ENCODE measurements around the gene SGSM1.

Gene SGSM1, protein sequence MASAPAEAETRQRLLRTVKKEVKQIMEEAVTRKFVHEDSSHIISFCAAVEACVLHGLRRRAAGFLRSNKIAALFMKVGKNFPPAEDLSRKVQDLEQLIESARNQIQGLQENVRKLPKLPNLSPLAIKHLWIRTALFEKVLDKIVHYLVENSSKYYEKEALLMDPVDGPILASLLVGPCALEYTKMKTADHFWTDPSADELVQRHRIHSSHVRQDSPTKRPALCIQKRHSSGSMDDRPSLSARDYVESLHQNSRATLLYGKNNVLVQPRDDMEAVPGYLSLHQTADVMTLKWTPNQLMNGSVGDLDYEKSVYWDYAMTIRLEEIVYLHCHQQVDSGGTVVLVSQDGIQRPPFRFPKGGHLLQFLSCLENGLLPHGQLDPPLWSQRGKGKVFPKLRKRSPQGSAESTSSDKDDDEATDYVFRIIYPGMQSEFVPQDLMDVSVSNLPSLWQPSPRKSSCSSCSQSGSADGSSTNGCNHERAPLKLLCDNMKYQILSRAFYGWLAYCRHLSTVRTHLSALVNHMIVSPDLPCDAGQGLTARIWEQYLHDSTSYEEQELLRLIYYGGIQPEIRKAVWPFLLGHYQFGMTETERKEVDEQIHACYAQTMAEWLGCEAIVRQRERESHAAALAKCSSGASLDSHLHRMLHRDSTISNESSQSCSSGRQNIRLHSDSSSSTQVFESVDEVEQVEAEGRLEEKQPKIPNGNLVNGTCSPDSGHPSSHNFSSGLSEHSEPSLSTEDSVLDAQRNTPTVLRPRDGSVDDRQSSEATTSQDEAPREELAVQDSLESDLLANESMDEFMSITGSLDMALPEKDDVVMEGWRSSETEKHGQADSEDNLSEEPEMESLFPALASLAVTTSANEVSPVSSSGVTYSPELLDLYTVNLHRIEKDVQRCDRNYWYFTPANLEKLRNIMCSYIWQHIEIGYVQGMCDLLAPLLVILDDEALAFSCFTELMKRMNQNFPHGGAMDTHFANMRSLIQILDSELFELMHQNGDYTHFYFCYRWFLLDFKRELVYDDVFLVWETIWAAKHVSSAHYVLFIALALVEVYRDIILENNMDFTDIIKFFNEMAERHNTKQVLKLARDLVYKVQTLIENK

DNA sequence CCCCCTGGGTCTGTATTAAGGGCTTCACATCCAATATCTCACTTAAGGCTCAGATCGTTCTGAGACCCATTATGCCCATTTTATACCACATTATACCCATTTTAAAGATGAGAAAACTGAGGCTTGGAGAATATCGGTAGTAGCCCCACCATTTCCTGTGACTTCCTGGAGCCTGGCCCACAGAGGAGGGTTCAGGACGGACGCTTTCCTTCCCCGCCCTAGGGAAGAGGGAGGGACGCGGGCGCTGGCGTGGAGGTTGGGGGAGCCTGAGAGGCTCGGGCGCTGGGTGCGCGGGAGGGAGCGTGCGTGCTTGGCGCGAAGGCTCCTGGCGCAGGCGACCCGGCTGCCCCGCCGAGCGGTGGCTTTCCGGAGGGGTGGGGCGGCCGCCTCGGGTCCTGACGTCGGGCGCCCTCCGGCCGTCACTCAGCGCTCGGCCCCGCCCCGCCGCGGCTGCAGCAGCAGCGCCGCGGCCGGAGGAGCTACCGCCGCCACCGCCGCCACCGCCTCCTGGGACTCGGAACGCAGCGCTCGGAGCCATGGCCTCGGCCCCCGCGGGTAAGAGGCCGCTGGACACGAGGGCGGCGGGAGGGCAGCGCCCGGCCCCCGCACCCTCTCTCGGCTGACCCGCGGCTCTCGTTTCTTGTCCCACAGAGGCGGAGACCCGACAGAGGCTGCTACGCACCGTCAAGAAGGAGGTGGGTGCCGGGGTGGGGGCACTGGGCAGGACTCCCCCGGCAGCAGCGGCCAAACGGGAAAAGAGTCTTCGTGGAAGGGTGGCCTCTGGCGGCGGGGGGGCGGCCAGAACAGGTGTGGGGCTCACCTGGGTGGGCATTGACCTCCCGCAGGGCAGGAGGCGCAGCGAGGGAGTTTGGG lies at the start of gene SGSM1:
SGSM1 (plus strand) TSS at position 422 of the 873 bp plus-strand sequence; CDS start at position 537, 115 bp downstream.
- peak; percentile 83 for DNase-seq (ENCODE audit: low read depth)

GRCh38 chr22:24758164-24758799 lies 47.7 kb upstream of the SGSM1 start:
- DNase-seq (ENCODE audit: low read depth) = peak; percentile 27

DNA sequence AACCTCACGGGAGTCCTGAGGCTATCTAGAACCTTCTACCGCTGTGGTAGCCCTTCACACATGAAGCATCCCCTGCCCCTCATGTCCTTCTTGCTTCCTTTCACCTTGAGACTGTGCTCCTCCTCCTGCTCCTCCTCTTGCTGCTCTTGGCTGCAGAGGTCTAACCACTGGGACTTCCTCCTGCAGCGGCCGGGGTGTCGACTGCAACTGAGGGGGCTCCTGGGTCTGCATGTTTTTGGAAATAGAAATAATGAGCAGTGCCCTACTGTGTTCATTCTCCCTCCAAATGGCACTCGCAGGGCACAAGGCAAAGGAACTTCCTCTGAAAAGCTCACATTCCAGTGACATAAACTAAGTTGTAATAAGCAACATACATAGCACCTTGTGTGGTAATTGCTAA lies 46.2 kb upstream of the SGSM1 start:
- DNase-seq (ENCODE audit: low read depth) = no peak

- DNase-seq (ENCODE audit: low read depth) = no peak
Measured at GRCh38 chr22:24760708-24761306, 45.2 kb upstream of the SGSM1 start.

- DNase-seq (ENCODE audit: low read depth) = no peak
Measured at GRCh38 chr22:24761888-24762675, 43.9 kb upstream of the SGSM1 start.

GRCh38 chr22:24763872-24764485 lies 42.0 kb upstream of the SGSM1 start:
- no peak for DNase-seq (ENCODE audit: low read depth)

DNA sequence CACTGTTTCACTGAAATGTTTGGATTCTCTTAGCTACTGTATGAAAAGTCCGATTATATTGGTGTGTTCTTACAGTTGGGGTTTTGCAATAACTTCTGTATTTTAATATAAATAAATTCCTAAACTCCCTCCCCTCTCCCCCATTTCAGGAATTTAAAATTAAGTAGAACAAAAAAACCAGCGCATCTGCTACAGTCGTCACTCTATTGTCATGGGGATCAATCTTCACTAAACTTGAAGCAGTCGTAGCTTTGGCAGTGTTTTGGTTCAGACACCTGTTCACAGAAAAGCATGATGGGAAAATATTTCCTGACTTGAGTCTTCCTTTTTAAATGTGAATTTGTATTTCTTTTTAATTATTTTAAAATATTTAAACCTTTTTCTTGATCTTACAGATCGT lies 40.8 kb upstream of the SGSM1 start:
- no peak for DNase-seq (ENCODE audit: low read depth)

DNA sequence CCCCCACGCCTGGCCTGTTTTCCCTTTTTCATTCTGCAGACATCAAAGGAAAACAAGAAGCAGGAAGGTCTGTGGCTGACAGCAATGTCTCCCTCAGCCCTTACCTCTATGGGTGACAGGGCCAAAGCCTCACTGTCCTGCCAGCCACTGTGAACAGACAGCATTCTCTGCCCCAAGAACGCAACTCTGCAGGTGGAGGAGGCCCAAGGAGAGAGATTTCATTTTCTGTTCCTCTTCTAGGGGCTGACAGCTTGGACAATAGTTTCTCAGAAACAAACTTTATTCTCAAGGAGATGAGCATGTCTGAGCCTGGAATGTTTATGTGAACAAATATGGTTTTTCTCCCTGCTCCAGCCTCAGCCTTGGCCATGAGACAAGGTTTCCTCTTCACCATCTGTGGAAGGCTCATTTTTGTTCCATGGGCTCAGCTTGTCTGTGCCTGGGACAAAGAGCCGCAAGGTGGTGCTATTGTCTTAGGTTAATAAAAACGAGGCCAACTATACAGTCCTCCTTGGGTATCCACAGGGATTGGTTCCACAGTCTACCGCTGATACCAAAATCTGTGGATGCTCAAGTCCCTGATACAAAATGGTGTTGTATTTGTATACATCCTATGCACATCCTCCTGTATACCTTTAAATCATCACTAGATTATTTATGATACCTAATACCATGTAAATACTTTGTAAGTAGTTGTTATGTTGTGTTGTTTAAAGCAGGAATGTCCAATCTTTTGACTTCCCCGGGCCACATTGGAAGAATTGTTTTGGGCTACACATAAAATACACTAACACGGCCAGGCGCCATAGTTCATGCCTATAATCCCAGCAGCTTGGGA lies 37.3 kb upstream of the SGSM1 start:
- peak; percentile 29 for DNase-seq (ENCODE audit: low read depth)

- DNase-seq (ENCODE audit: low read depth) = no peak
Measured at GRCh38 chr22:24772493-24773220, 33.4 kb upstream of the SGSM1 start.

DNA sequence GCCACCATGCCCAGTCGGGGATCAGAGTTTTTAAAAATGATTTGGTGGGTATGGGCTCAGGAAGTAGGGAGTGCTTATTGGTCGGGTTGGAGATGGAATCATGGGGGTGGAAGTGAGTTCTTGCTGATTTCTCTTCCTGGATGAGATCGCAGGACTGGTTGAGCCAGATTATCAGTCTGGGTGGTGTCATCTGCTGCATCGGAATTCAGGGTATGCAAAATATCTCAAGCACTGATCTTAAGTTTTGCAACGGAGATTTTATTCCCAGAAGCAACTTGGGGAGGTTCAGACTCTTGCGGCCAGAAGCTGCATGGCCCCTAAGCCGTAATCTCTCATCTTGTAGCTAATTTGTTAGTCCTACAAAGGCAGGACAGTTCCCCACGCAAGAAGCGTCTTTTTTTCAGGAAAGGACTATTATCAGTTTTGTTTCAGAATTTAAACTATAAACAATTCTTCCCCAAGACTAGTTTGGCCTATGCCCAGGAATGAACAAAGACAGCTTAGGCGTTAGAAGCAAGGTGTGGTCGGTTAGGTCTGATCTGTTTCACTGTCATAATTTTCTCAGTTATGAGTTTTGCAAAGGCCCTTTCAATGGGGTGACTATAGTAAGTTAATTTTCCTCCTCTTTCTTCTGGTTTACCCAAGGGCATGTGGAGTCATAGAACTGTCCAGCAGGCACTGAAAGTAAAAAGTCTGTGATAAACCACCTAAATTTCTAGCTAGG lies 30.1 kb upstream of the SGSM1 start:
- no peak for DNase-seq (ENCODE audit: low read depth)

- no peak for DNase-seq (ENCODE audit: low read depth)
Measured at GRCh38 chr22:24776525-24776924, 29.5 kb upstream of the SGSM1 start.

- no peak for DNase-seq (ENCODE audit: low read depth)
Measured at GRCh38 chr22:24789516-24789915, 16.5 kb upstream of the SGSM1 start.

DNA sequence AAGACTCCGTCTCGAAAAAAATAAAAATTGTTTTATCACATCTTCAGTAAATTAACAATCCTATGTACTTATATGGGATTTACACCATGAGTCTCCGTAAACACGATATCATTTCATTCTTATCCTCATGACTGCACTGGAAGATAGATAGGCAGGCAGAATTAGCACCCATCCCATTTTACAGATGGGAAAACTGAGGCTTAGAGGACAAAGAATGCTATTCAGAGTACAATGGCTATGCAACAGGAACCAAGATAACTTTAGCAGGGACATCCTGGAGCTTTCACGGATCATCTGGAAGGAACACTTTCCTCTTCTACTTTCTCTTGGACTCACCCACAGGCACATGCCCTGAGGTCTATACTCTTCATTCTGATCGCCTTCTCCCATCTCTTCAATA lies 14.6 kb upstream of the SGSM1 start:
- no peak for DNase-seq (ENCODE audit: low read depth)

- DNase-seq (ENCODE audit: low read depth) = no peak
Measured at GRCh38 chr22:24796056-24796455, 10.0 kb upstream of the SGSM1 start.

- DNase-seq (ENCODE audit: low read depth) = no peak
Measured at GRCh38 chr22:24796860-24797259, 9.2 kb upstream of the SGSM1 start.

DNA sequence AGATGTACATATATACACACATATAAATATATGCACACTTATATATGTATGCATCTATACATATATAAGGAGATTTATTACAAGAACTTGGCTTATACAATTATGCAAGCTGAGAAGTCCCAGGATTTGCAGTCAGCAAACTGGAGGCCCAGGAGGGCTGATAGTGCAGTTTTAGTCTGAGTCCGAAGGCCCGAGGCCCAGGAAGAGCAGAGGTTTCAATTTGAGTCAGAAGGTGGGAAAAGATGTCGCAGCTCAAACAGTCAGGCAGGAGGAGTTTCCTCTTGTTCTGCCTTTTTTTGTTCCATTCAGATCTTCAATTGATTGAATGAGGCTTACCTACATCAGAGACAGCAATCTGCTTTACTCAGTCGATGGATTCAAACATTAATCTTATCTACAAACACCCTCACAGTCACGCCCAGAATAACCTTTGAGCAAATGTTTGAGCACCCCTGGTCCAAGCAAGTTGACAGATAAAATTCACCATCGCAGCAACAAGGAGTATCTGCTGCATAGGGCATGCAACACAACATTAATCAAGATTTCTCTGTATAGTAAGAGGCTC lies 4.0 kb upstream of the SGSM1 start:
- no peak for DNase-seq (ENCODE audit: low read depth)

DNA sequence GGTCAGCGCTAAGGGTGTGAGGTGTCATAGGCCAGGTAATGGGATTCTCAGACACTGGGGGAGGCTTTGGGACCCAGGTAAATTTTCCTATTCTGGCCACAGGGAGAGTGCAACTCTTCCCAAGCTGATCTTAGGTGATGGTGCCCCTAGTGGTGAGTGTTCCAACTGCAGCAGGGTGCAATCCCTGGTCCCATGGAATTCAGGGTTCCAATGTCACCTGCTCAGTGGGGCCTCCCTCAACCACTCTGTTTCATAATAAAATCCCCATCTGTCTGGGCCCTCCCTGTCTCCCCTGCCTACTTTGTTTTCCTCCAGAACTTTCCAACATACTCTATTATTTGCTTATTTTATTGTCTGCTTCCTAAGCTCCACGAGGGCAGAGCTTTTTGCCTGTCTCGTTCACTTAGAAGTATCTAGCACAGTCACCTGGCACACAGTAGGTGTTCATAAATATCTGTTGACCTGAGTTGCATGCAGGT lies 2.9 kb upstream of the SGSM1 start:
- DNase-seq (ENCODE audit: low read depth) = peak; percentile 30

All from activated T-cell treated with anti-CD3 and anti-CD28 coated beads for 48 hours (primary cell).